ENCODE results near the gene ADISSP.

The ADISSP gene

DNA sequence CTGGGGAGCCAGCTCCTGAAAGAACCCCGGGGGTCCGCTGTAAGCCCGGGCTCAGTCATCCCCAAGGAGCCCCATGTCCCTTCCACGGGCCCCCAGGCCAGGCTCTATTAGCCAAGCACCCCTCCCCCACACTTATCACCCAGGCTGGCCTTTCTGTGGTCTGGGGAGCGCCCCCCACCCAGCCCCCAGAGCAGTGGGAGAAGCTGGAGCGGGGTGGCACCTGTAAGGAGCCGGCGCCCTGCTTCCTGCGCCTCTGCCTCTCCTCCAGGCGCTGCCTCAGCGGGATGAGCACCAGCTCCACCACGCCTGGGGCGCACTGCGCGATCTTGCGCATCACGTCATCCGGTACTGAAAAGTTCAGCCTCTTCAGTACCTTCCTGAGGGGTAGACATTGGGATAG is 11.4 kb upstream of the ADISSP start:
- DNase-seq, result no peak

DNA sequence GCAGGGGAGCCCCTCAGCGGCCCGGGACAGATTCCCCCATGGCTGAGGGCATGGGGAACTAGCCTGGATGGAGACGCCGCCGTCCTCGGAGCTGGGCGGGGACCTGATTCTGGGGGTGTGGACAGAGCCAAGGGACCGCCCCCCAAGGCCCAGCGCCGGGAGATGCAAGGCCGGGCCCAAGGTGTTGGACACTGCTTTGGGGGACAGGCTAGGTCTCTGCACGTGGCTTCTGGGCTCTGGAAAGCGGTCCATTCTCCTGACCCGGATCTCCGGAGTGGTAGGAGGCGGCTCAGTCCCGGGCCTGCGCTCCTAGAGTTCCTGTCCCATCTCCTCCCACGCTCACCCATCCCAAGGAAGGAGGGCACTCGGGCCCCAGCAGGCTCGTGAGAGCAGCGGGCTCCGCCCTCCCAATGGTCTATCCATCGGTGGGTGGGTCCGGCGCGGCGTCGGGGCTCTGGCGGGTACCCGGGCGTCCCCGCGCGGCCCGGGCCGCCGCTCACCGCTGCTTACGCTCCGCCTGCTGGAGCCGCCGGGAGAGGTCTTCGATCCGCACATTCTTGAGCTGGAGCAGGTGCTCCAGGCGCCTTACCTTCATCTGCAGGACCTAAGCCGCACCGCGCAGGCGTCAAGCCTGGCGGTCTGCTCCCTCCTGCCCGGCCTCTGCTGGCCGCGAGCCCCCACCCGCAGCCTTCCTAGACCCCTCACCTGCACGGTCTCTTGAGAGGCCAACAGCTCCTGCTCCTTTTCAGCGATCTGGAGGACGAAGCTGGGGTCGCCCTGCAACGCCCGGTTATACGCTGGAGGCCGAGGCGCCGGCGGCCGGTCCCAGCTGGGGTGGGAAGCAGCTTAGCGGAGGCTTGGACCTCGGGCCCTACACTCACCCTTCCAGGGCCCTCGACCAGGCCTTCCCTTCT is 10.4 kb upstream of the ADISSP start:
- DNase-seq, result no peak

GRCh38 chr20:3777381-3777715 is 9.8 kb upstream of the ADISSP start:
- DNase-seq, result no peak

- DNase-seq, result no peak
Observed at GRCh38 chr20:3775457-3776108, 8.0 kb upstream of the ADISSP start.

DNA sequence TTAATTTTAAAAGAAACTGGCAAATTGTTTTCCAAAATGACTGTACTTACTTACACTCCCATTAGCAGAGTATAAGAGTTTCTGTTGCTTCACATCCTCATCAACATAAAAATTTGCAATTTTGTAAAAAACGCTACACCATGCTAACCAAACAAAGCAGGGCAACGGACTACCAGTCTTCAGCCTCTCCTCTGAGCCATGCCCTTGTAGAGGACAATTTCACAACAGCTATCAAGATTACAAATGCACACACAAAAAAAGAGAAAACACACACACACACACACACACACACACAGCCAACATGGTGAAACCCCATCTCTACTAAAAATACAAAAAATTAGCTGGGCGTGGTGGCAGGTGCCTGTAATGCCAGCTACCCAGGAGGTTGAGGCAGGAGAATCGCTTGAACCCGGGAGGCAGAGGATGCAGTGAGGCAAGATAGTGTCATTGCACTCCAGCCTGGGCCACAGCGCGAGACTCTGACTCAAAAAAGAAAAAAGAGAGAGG is 4.1 kb upstream of the ADISSP start:
- no peak for DNase-seq

DNA sequence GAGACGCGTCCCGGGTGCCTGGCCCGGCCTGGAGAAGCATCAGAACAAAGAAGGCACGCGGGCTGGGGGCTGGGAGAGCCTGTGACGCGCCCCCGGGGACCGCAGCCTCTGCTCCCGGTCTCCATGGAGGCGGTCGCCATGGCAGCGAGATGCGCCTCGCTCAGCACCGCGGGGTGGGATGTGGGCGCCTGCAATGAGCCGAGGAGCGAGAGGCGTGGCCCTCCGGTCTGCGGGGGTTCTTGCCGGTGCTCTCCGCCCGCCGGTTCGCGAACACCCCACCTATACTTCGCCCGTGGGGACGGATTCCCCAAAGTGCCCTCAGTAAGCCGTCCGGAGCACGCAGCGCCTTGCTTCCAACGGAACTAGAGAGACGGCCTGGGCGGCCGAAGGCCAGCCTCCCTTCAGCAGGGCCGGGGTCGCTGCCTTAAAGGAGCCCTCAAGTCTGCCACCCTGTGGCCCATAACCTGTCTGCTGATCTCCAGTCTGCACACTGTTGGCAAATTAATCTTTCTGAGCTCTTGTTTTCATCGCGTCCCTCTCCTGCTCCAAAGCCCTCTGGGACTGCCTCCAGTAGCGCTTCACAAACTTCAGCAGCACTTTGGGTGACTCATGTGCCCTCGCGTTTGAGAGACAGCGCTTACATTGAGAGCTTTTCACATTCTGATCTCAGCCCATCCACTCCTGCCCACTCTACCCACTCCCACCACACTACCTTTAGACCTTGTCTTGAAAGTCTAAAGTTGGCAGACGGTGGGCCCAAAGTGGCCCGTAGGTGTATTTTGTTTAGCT is 983 bp upstream of the ADISSP start:
- DNase-seq, result peak; percentile 86

DNA sequence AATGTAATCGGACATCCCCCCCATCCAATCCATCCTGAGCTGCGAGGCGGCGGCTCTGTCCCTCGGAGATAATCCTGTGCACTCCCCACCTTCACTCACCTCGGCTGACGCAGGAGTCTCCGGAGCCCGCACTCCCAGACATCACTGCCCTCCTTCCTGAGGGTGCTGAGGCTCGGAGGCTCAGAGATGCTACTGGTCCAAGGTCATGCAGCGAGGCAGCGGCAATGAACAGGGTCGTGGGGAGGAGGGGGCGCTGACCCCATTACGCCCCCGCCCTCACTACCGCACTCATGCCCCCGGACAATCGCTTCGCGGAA is 485 bp downstream of the ADISSP start:
- DNase-seq, result peak; percentile 29

DNA sequence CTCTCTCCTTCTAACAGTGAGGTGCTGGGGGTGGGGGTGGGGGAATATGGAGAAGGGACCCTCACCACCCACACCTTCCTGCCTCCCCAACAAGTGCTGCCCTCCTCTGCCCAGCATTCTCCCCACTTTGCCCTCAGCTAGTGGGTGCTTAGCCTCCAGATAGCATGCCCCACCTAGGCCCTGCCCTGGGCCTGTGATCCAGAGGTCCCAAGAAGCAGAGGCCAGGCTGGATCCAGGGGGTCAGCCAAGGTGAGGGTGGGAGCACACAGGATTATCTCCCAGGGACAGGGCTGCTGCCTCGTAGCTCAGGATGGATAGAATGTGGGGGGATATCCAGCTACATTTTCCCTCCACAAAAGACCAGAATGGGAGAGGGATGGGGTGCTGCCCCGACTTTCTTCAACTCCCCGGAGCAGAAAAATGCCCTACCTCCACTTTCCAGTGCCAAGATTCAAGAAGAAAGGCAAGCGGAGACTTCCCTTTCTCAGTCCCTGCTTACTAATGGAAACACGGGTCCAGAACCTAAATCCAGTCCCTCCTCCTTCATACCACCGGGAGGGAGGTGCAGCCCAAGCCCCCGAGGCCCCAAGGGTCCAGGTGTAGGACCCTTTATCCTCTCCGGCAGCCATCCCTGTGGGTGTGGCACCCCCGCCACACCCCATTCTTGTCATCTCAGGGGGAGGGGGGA is 987 bp downstream of the ADISSP start:
- no peak for DNase-seq

DNA sequence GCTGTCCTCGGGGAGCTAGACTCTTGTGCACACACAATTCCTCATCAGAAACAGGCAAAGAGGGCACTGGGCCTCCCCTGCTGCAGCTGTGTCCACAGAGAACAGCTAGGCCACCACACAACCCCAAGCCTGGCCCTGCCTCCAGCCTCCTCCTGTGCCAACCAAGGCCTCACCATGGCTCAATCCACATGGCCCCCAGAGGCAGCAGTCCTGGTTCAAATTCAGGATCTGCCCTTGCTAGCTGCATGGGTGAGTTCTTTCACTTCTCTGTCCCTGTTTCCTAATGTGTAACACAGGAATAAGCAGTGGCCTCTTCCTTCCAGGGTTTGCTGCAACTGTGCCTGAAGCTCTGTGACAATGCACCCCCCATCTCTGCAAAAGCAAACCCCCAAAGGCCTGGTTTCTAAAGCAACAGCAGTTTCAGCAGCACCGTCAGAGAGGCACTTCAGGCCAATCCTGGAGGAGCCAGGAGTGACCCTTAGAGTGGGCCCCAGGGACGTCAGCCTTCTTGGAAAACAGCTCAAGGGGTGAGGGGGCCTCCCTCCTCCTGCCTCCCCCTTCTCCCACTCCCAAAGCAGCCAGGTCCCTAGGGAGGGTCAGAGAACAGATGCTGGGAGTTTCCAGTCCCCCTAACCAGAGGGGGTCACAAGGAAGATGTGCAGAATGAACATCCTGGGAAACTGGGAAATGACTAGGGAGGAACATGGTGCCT is 2.2 kb downstream of the ADISSP start:
- peak; percentile 41 for DNase-seq

DNA sequence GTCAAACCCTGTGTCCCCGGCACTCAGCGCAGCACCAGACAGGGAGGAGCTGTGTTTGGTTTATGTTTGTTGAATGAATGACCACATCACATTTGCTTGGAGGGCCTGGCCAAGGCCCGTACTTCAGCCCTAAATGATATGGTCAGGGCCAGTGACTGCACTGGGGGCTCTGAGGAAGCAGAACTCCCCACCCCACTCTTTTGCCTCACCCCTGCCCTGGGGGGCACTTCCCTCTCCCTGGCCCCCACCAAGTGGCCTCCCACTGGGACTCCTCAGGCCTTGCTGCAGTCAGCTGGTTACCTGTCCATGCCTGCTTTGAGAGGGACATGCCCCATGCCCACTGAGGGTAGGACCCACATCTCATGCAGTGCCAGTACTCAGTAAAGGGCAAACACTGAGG is 2.9 kb downstream of the ADISSP start:
- no peak for DNase-seq

DNA sequence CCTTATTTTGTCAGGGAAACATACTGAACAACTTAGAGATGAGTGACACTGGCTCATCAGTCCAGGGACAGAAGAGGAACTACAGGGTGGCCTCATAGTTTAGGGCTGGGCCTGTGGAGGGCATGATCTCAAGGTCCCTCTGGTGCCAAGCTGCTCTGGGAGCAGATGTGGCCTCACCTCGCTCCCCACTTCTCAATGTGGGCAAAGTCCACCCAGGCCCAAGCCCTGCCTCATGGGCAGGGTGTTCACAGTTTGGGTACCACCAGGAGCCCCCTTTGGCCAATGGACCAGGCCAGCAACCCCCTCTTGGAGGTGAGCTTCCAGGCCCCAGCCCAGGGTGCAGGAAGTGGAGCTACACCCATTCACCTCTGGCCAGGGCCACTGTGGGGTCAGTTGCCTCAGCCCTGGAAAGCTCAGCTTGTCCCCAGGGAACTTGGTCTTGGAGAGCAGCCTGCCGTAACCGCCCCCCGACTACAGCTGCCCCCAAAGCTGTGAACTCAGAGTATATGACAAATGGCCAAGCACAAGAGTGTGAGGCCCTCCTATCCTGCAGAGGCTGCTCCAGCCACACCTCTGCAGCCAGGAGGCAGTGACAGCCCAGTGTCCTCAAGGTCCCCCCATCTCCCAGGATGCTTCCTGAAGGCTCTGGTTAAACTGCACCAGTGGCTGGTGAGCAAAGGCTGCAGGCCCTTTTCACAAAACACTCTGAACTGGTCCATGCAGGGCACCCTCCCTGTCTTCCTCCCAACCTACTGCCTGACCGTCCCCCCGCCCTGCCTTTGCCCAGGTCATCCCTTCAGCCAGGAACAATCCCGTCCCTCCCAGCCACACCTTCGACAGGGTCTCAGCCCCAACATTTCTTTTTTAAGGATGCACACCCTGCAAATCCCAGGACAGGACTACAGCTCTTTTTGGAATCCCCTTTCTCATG is 3.6 kb downstream of the ADISSP start:
- DNase-seq, result peak; percentile 16

DNA sequence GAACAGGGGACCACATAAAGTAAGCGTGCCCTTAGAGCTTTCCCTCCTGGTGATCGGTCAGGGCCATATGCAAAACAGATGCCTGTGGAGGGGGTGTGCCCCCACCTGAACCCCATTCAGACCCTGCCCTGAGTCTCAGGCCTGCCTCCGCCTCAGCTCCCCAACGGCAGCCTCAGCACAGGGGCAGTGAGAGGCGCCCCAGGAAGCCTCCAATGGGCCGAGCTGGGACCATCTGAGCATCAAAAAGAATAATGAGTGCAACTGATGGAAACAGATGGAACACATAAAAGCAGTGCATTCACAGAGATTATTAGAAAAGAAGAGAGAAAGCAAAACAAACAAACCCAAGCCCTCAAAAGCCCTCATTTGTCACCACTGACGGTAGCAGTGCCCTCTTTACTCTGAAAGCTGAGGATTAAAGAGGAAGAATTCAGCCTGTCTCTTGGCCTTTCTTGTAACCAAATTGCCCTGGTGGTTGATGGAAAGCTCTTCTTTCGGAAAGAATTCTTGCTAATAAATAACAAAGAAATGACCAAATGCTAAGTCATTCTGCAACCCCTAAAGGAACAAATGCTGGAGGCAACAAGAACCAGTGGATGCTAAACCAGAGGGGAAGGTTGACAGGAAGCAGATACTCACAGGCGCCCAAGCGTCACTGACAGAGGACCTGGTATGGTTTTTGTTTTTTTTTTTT is 6.8 kb downstream of the ADISSP start:
- DNase-seq, result no peak

DNA sequence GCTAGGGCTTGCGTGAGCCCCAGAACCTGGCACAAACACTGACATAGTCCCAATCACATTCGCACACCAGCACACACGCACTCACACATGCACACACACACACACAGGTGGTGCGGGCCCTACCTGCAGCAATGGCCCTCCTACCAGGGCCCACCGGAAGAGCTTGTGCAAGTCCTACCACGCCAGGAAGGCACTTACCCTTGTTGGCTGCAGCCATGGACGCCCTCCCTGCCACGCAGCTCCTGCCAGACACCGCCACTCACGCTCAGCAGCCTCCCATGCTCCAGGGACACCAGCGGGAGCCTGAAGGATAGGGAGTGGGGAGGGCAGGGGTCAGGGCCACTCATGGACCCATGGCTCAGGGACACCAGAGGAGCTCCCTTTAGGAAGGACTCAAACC is 7.7 kb downstream of the ADISSP start:
- DNase-seq, result peak; percentile 19

GRCh38 chr20:3759316-3759823 is 8.2 kb downstream of the ADISSP start:
- DNase-seq, result peak; percentile 16

GRCh38 chr20:3758566-3758965 is 9.0 kb downstream of the ADISSP start:
- peak; percentile 27 for DNase-seq

DNA sequence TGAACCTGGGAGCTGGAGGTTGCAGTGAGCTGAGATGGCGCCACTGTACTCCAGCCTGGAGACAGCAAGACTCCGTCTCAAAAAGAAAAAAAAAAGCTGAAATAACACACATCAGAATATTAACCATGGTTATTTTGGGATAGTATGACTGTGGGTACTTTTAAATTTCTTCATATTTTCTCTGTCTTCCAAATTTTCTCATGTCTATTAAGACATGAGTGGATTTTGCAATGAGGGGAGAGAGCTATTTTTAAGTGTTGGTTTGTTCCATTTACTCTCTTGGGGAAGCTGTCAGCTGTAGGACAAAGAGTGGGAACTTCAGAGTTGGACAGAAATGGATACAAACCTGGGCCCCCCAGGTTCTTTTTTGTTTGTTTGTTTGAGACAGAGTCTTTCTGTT is 10.3 kb downstream of the ADISSP start:
- no peak for DNase-seq

DNA sequence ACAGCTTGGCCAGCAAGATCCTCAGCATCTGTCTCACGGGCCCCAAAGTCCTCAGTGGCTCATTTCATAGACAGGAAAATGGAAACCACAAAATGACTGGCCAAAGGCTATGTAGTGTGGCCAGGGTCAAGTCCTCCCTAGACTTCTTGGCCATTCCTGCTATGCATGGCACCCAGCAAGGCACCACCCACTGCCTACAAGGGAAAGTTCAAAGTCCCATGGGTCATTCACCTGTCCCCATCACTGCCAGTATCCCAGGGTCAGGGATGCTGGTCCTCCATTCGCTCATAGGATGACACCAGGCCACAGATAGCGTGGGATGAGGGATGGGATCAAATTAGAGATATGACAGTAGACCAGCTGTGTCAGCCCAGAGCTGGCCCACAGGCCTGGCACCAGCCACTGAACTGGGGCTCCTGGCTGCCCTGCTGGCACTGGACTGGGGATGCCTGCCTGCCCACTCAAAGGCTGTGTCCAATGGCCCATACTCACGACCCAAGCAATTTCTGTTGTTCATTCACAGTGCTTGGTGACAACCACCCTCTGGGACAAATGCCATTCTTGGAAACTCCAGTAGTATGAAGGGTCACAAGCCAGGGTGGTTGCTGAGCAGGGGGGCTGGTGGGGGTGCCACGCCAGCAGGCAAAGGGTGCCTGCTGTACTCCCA is 11.6 kb downstream of the ADISSP start:
- DNase-seq, result peak; percentile 22

- DNase-seq, result no peak
Observed at GRCh38 chr20:3755269-3755668, 12.3 kb downstream of the ADISSP start.

- DNase-seq, result no peak
Observed at GRCh38 chr20:3754276-3754630, 13.3 kb downstream of the ADISSP start.

All from right hindlimb (tissue), 1 donor.